Stimulated activated CD4-positive, alpha-beta T cell treated with anti-CD3 and anti-CD28 coated beads, Interleukin-4, amount 100 ng/mL, for 24 hours (primary cell): ENCODE data around the gene TTC39B.

Experiments
- DNase-seq: peaks from one replicate; pipeline ENCODE4 v3.0.0-alpha.2; 2020

TTC39B gene

GRCh38 chr9:15300218-15300617 lies 6.8 kb downstream of the TTC39B start:
- DNase-seq, result no peak

GRCh38 chr9:15299374-15299939 lies 7.6 kb downstream of the TTC39B start:
- peak; percentile 73 for DNase-seq

GRCh38 chr9:15298362-15298761 lies 8.7 kb downstream of the TTC39B start:
- peak; percentile 44 for DNase-seq

- DNase-seq, result no peak
Observed at GRCh38 chr9:15295761-15296405, 11.1 kb downstream of the TTC39B start.

- no peak for DNase-seq
Observed at GRCh38 chr9:15294604-15295003, 12.4 kb downstream of the TTC39B start.

GRCh38 chr9:15293804-15294316 lies 13.2 kb downstream of the TTC39B start:
- DNase-seq, result no peak

- no peak for DNase-seq
Observed at GRCh38 chr9:15293084-15293483, 13.9 kb downstream of the TTC39B start.

GRCh38 chr9:15289603-15290002 lies 17.4 kb downstream of the TTC39B start:
- DNase-seq, result no peak

- no peak for DNase-seq
Observed at GRCh38 chr9:15287309-15287708, 19.7 kb downstream of the TTC39B start.

- DNase-seq, result no peak
Observed at GRCh38 chr9:15286161-15286821, 20.7 kb downstream of the TTC39B start.

- DNase-seq, result no peak
Observed at GRCh38 chr9:15282567-15283285, 24.3 kb downstream of the TTC39B start.

- no peak for DNase-seq
Observed at GRCh38 chr9:15280647-15281046, 26.4 kb downstream of the TTC39B start.

GRCh38 chr9:15278839-15279238 lies 28.2 kb downstream of the TTC39B start:
- no peak for DNase-seq

GRCh38 chr9:15278091-15278687 lies 28.8 kb downstream of the TTC39B start:
- DNase-seq, result no peak

GRCh38 chr9:15277400-15278090 lies 29.5 kb downstream of the TTC39B start:
- peak; percentile 9 for DNase-seq

GRCh38 chr9:15276328-15276938 lies 30.6 kb downstream of the TTC39B start:
- no peak for DNase-seq

- DNase-seq, result no peak
Observed at GRCh38 chr9:15274425-15274824, 32.6 kb downstream of the TTC39B start.

- DNase-seq, result no peak
Observed at GRCh38 chr9:15272377-15272928, 34.6 kb downstream of the TTC39B start.

- peak; percentile 21 for DNase-seq
Observed at GRCh38 chr9:15271403-15271802, 35.6 kb downstream of the TTC39B start.

GRCh38 chr9:15268782-15269181 lies 38.2 kb downstream of the TTC39B start:
- no peak for DNase-seq

- no peak for DNase-seq
Observed at GRCh38 chr9:15268317-15268716, 38.7 kb downstream of the TTC39B start.

- DNase-seq, result no peak
Observed at GRCh38 chr9:15264918-15265317, 42.1 kb downstream of the TTC39B start.
